ENCODE data around the gene CTU2. TPM values are rescaled to one million over a fixed set of nuclear protein-coding genes. Genes with fewer than 3 reads are reported as not detected.

CTU2 gene
- total and polyA plus RNA-seq, 2 of the 8 experiments (the other 6 are each of a cell fraction or from before 2014, with no cell fraction given) = 32.7 to 42.9 TPM

- ChIA-PET CTCF (ENCODE audit: partially characterized antibody) (interaction anchor here (0.6 to 10.0 kb wide), 2 partner anchors 23 to 42 kb away, joined by 3 to 251 read pairs; no protein-coding TSS in a partner anchor), POLR2A (ENCODE audit: partially characterized antibody) (interaction anchor here (1.0 kb wide), 1 partner anchor 77 kb away, joined by 3 read pairs; no protein-coding TSS in a partner anchor)
- H3K23me2 ChIP-seq (ENCODE audit: low read depth, low read length) = no peaks in the 10 kb centered on the region
Measured at GRCh38 chr16:88732172-88732960, 26.1 kb downstream of the CTU2 start.

More at GRCh38 chr16:88732172-88732960, 26.1 kb downstream of the CTU2 start:
- no peaks in the 10 kb centered on the region for H3K79me2 ChIP-seq (ENCODE audit: control insufficient read depth in 1 of 2, insufficient read depth in 2 of 2, low read length in 2 of 2)
- H4K5ac ChIP-seq (ENCODE audit: insufficient read length, low read depth, low read length) = no peak overlapping the region
- no peak overlapping the region for H3K23ac ChIP-seq (ENCODE audit: insufficient read length)
- H3K36me3 ChIP-seq (ENCODE audit: control insufficient read depth in 2 of 4, insufficient read depth in 4 of 4, low read length in 3 of 4) = peaks cover 0 to 18% (median under 1%) of the 10 kb centered on the region in 4 experiments; a peak in 2 of 8 replicates
- H3K56ac ChIP-seq (replicated peaks; ENCODE audit: insufficient read length, low read depth, low read length) = no peak overlapping the region
- no peak overlapping the region for H2BK120ac ChIP-seq (replicated peaks; ENCODE audit: low read depth, low read length)
- peaks cover 0 to under 1% (median 0%) of the 10 kb centered on the region in 4 experiments; a peak in 1 of 7 replicates for H3K4me1 ChIP-seq (replicated peaks in 1 of 4; ENCODE audit: control insufficient read depth in 3 of 4, insufficient read depth in 4 of 4, low read length in 3 of 4)
- WGBS, 2 experiments (ENCODE audit: extremely low coverage in 1 of 2, insufficient coverage in 1 of 2, insufficient read length in 1 of 2, insufficient replicate concordance in 2 of 2, low coverage in 1 of 2, low lambda C conversion rate in 2 of 2, missing lambda C conversion rate in 1 of 2) = 91% methylated on average over 29 of the region's 30 CpGs; no CpG with 5 or more reads in 1 of the 2 experiments
- H4K20me1 ChIP-seq (replicated peaks in 1 of 2; ENCODE audit: control insufficient read depth in 1 of 2, insufficient read depth in 2 of 2, low read length in 2 of 2) = peaks cover 0 to 10% of the 10 kb centered on the region in 2 experiments
- H3K27me3 ChIP-seq (replicated peaks in 1 of 4; ENCODE audit: control insufficient read depth in 3 of 4, extremely low read depth in 1 of 4, insufficient read depth in 3 of 4, low read length in 3 of 4) = no peaks in the 10 kb centered on the region
- no peak overlapping the region for H3K18ac ChIP-seq (ENCODE audit: extremely low read depth, low read length)
- no peak overlapping the region for H2BK20ac ChIP-seq (ENCODE audit: low read length)
- no peak overlapping the region for H3K14ac ChIP-seq (ENCODE audit: insufficient read length)
- H3K9ac ChIP-seq (replicated peaks in 1 of 4; ENCODE audit: extremely low read depth in 1 of 4, low read depth in 3 of 4, low read length in 3 of 4) = no peak overlapping the region
- no peaks in the 10 kb centered on the region for H3K79me1 ChIP-seq (ENCODE audit: low read depth, low read length)
- H2BK15ac ChIP-seq (ENCODE audit: low read length) = no peak overlapping the region
- TF ChIP-seq YY1 (IDR thresholded peaks at IDR 0.05; ENCODE audit: low read depth, low read length) = no peak
- TF ChIP-seq CHD2 (IDR thresholded peaks at IDR 0.05; ENCODE audit: low read length) = no peak
- FAIRE-seq (no peak), DNase-seq (ENCODE audit: low read depth in 1 of 2, low spot score in 2 of 2) (no peak)
- H3K4ac ChIP-seq (replicated peaks; ENCODE audit: insufficient read length, low read depth, low read length) = no peak overlapping the region
- no peak overlapping the region for H4K91ac ChIP-seq (replicated peaks; ENCODE audit: insufficient read length, low read length)
- no peak overlapping the region for H2BK5ac ChIP-seq (ENCODE audit: low read depth, low read length)
- H2BK12ac ChIP-seq (ENCODE audit: low read depth, low read length) = no peak overlapping the region
- H3K27ac ChIP-seq (ENCODE audit: low read depth, low read length) = no peak overlapping the region
- H3K9me3 ChIP-seq (ENCODE audit: insufficient read depth in 2 of 2, low read depth in 1 of 2, low read length in 1 of 2) = no peaks in the 10 kb centered on the region
- no peak overlapping the region for H4K8ac ChIP-seq (ENCODE audit: extremely low read depth, insufficient read depth, low read length)
- H3K4me2 ChIP-seq (ENCODE audit: insufficient read depth in 1 of 2, low read depth in 2 of 2, low read length in 2 of 2) = no peak overlapping the region
- H2AFZ ChIP-seq (ENCODE audit: low read length) = no peak overlapping the region
- H3K4me3 ChIP-seq (ENCODE audit: extremely low read depth in 1 of 4, insufficient read depth in 2 of 4, low read depth in 3 of 4, low read length in 4 of 4) = no peak overlapping the region
- no peak overlapping the region for H2AK5ac ChIP-seq (ENCODE audit: low read depth, low read length)

All from H1 (cell line).